ENCODE measurements around the gene ATG4B.

GRCh38 chr2:241592126-241592845 is 45.2 kb upstream of the ATG4B start:
- TF ChIP-seq, protein P1, sequence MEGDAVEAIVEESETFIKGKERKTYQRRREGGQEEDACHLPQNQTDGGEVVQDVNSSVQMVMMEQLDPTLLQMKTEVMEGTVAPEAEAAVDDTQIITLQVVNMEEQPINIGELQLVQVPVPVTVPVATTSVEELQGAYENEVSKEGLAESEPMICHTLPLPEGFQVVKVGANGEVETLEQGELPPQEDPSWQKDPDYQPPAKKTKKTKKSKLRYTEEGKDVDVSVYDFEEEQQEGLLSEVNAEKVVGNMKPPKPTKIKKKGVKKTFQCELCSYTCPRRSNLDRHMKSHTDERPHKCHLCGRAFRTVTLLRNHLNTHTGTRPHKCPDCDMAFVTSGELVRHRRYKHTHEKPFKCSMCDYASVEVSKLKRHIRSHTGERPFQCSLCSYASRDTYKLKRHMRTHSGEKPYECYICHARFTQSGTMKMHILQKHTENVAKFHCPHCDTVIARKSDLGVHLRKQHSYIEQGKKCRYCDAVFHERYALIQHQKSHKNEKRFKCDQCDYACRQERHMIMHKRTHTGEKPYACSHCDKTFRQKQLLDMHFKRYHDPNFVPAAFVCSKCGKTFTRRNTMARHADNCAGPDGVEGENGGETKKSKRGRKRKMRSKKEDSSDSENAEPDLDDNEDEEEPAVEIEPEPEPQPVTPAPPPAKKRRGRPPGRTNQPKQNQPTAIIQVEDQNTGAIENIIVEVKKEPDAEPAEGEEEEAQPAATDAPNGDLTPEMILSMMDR (IDR thresholded peaks at IDR 0.05) = no peak
- TF ChIP-seq POLR2A (IDR thresholded peaks at IDR 0.05) = no peak
- no peak for TF ChIP-seq POLR2AphosphoS5 (IDR thresholded peaks at IDR 0.05)
- no peak for TF ChIP-seq EP300 (IDR thresholded peaks at IDR 0.05)

All from suprapubic skin (tissue), 4 donors.